Measurements from ENCODE around the gene MED27.

The MED27 gene

GRCh38 chr9:132054024-132054423 lies 25.6 kb downstream of the MED27 start:
- TF ChIP-seq GABPA (IDR thresholded peaks at IDR 0.05; ENCODE audit: low read depth) (no peak), POLR2AphosphoS5 (IDR thresholded peaks at IDR 0.05; ENCODE audit: low read depth) (no peak), CTCF (IDR thresholded peaks at IDR 0.05; ENCODE audit: insufficient read depth, low read length) (no peak), SPI1 (IDR thresholded peaks at IDR 0.05; ENCODE audit: borderline replicate concordance, low read depth) (no peak), REST (IDR thresholded peaks at IDR 0.05; ENCODE audit: insufficient replicate concordance, low read depth) (no peak)
- Histone ChIP-seq H3K27me3 (ENCODE audit: insufficient read depth, poor library complexity, severe bottlenecking) (no peaks in the 10 kb centered on the region), H3K4me3 (replicated peaks; ENCODE audit: insufficient read depth, low read length) (no peak overlapping the region), H3K27ac (replicated peaks) (no peak overlapping the region)
- no peak for DNase-seq (ENCODE audit: low read depth in 1 of 2, low spot score in 1 of 2)

GRCh38 chr9:132049900-132050299 lies 29.8 kb downstream of the MED27 start:
- no peak for DNase-seq (ENCODE audit: low read depth in 1 of 2, low spot score in 1 of 2)
- H3K4me3 ChIP-seq (replicated peaks; ENCODE audit: insufficient read depth, low read length) = no peak overlapping the region

More at GRCh38 chr9:132049900-132050299, 29.8 kb downstream of the MED27 start:
- H3K27ac ChIP-seq (replicated peaks) = no peak overlapping the region
- no peaks in the 10 kb centered on the region for H3K27me3 ChIP-seq (ENCODE audit: insufficient read depth, poor library complexity, severe bottlenecking)
- TF ChIP-seq REST (IDR thresholded peaks at IDR 0.05; ENCODE audit: insufficient replicate concordance, low read depth) (no peak), GABPA (IDR thresholded peaks at IDR 0.05; ENCODE audit: low read depth) (no peak), CTCF (IDR thresholded peaks at IDR 0.05; ENCODE audit: insufficient read depth, low read length) (no peak), POLR2AphosphoS5 (IDR thresholded peaks at IDR 0.05; ENCODE audit: low read depth) (no peak), SPI1 (IDR thresholded peaks at IDR 0.05; ENCODE audit: borderline replicate concordance, low read depth) (no peak)

Measured in HL-60 (cell line).